ENCODE measurements around the gene PAM. TPM values are rescaled to one million over a fixed set of nuclear protein-coding genes. Genes with fewer than 3 reads are reported as not detected.

Gene PAM
- total RNA-seq, 1 donor from 2014 or later = 267 TPM

DNA sequence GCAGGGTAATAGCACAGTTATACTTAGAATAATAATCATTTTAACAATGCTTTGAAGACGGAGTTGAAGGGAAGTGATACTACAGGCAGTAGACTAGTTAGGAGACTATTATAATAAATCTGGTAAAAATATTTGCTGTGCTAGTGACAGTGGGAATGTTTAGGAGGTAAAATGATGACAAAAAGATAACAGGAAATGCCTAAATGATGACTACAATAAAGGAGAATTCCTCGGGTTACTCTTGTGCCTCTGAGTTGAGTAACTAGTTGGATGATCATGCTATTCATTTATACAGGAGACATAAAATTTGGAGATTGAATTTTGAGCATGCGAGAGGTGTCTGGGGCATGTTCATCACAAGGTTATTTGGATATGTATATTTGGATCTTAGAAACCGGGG is 32.2 kb upstream of the PAM start:
- TF ChIP-seq, protein P1, sequence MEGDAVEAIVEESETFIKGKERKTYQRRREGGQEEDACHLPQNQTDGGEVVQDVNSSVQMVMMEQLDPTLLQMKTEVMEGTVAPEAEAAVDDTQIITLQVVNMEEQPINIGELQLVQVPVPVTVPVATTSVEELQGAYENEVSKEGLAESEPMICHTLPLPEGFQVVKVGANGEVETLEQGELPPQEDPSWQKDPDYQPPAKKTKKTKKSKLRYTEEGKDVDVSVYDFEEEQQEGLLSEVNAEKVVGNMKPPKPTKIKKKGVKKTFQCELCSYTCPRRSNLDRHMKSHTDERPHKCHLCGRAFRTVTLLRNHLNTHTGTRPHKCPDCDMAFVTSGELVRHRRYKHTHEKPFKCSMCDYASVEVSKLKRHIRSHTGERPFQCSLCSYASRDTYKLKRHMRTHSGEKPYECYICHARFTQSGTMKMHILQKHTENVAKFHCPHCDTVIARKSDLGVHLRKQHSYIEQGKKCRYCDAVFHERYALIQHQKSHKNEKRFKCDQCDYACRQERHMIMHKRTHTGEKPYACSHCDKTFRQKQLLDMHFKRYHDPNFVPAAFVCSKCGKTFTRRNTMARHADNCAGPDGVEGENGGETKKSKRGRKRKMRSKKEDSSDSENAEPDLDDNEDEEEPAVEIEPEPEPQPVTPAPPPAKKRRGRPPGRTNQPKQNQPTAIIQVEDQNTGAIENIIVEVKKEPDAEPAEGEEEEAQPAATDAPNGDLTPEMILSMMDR (IDR thresholded peaks at IDR 0.05) = no peak
- Mint-ChIP-seq H3K36me3 (ENCODE audit: unreplicated experiment) (no peaks in the 10 kb centered on the region), H3K27ac (ENCODE audit: unreplicated experiment) (no peak overlapping the region), H3K9me3 (ENCODE audit: unreplicated experiment) (peaks cover 19% of the 10 kb centered on the region), H3K27me3 (ENCODE audit: unreplicated experiment) (no peaks in the 10 kb centered on the region), H3K4me1 (ENCODE audit: unreplicated experiment) (peaks cover 9% of the 10 kb centered on the region), H3K4me3 (ENCODE audit: unreplicated experiment) (no peak overlapping the region)
- no peak for DNase-seq (ENCODE audit: extremely low spot score, unreplicated experiment)

DNA sequence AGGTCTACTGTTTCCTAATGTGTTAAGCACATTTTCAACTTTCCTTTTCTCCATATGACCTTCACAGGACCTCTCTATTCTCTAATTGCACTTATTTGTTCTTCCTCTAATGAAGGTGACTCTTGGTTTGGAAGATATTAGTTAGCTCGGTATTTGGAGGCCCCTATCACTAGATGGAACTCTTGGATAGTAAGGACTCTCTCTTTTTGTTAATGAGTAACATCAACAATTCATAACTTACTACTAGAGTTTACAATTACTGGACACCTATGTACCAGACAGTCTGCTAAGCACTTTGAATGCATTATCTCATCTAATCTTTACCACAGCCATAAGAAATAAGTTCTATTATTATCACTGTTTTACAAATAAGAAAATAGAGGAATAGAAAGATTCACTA is 23.4 kb upstream of the PAM start:
- Mint-ChIP-seq H3K27me3 (ENCODE audit: unreplicated experiment) (no peaks in the 10 kb centered on the region), H3K36me3 (ENCODE audit: unreplicated experiment) (no peaks in the 10 kb centered on the region), H3K27ac (ENCODE audit: unreplicated experiment) (no peak overlapping the region), H3K4me3 (ENCODE audit: unreplicated experiment) (no peak overlapping the region), H3K9me3 (ENCODE audit: unreplicated experiment) (no peaks in the 10 kb centered on the region), H3K4me1 (ENCODE audit: unreplicated experiment) (no peaks in the 10 kb centered on the region)
- DNase-seq (ENCODE audit: extremely low spot score, unreplicated experiment) = no peak
- TF ChIP-seq, protein P1 (IDR thresholded peaks at IDR 0.05) = no peak

DNA sequence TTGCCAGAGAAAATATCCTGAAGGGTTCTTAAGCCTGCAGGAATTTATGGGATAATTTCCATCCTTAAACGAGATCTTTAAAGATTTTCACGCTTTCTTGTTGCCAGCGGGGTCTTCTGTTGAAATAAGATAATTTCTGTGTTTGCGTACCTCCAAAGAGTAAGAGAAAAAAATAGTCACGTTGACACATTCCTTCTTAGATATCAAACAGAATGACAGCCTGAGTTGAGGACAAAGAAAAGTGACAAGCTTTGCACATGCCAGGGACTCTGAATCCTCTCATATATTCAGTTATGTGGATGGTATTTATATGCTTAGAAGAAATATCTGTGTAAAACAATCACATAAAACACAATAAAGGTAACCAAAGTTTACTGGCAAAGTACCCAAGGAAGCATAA is 21.6 kb upstream of the PAM start:
- no peak for DNase-seq (ENCODE audit: extremely low spot score, unreplicated experiment)
- Mint-ChIP-seq H3K4me3 (ENCODE audit: unreplicated experiment) (no peak overlapping the region), H3K27me3 (ENCODE audit: unreplicated experiment) (no peaks in the 10 kb centered on the region), H3K9me3 (ENCODE audit: unreplicated experiment) (no peaks in the 10 kb centered on the region), H3K36me3 (ENCODE audit: unreplicated experiment) (no peaks in the 10 kb centered on the region), H3K4me1 (ENCODE audit: unreplicated experiment) (peaks cover 4% of the 10 kb centered on the region), H3K27ac (ENCODE audit: unreplicated experiment) (no peak overlapping the region)
- TF ChIP-seq, protein P1 (IDR thresholded peaks at IDR 0.05) = no peak

DNA sequence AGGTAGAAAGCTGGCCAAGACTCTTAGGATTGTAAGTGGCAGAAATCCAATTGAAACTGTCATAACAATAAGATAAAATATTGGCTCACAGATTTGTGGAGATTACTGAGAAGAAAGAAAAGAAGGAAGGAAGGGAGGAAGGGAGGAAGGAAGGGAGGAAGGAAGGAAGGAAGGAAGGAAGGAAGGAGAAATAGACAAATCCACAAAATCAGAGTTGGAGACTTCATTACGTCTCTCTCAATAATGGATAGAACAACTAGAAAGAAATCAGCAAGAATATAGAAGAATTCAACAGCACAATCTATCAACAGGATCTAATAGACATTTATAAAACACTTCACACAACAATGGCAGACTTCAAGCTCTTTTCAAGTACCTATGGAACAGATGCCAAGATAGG is 17.9 kb upstream of the PAM start:
- H3K27me3 Mint-ChIP-seq (ENCODE audit: unreplicated experiment) = no peaks in the 10 kb centered on the region
- no peak for DNase-seq (ENCODE audit: extremely low spot score, unreplicated experiment)
- no peaks in the 10 kb centered on the region for H3K36me3 Mint-ChIP-seq (ENCODE audit: unreplicated experiment)
- no peak overlapping the region for H3K4me3 Mint-ChIP-seq (ENCODE audit: unreplicated experiment)
- H3K9me3 Mint-ChIP-seq (ENCODE audit: unreplicated experiment) = no peaks in the 10 kb centered on the region
- no peak overlapping the region for H3K27ac Mint-ChIP-seq (ENCODE audit: unreplicated experiment)
- TF ChIP-seq, protein P1 (IDR thresholded peaks at IDR 0.05) = no peak
- peaks cover 4% of the 10 kb centered on the region for H3K4me1 Mint-ChIP-seq (ENCODE audit: unreplicated experiment)

DNA sequence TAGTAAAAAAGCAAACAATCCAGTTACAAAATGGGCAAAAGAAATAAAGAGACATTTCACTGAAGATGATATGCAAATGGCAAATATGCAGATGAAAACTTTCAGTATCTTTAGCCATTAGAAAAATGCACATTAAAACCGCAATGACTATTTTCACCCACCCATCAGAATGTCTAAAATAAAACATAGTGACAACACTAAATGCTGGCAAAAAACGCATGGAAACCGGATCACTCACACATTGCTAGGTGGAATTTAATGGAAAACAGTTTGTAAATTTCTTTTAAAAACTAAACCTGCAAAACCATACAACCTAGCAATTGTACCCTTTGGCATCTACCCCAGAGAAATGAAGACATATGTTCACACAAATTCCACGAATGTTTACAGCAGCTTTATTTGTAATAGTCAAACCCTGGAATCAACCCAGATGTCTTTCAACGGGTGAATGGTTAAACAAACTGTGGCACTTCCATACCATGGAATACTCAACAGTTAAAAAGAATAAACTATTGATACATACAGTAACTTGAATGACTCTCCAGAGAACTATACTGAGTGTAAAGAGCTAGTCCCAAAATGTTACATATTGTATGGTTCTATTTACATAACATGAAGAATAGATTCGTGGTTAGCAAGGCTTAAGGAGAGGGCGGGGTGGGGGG is 17.2 kb upstream of the PAM start:
- H3K9me3 Mint-ChIP-seq (ENCODE audit: unreplicated experiment) = no peaks in the 10 kb centered on the region
- TF ChIP-seq, protein P1 (IDR thresholded peaks at IDR 0.05) = no peak
- H3K27ac Mint-ChIP-seq (ENCODE audit: unreplicated experiment) = no peak overlapping the region
- no peaks in the 10 kb centered on the region for H3K27me3 Mint-ChIP-seq (ENCODE audit: unreplicated experiment)
- H3K4me1 Mint-ChIP-seq (ENCODE audit: unreplicated experiment) = peaks cover 4% of the 10 kb centered on the region
- DNase-seq (ENCODE audit: extremely low spot score, unreplicated experiment) = no peak
- H3K36me3 Mint-ChIP-seq (ENCODE audit: unreplicated experiment) = no peaks in the 10 kb centered on the region
- no peak overlapping the region for H3K4me3 Mint-ChIP-seq (ENCODE audit: unreplicated experiment)
